Measurements from ENCODE around the gene NKAPL.

Gene NKAPL

GRCh38 chr6:28258877-28259777 lies at the start of gene NKAPL:
Gene NKAPL, plus strand, starts transcription at chr6:28259297. Its CDS starts 75 bp downstream, at chr6:28259372.
- DNase-seq: no peak

- no peak for DNase-seq
These were observed 49.2 kb upstream of the NKAPL start for GRCh38 chr6:28209753-28210535.

GRCh38 chr6:28211840-28212509 lies 47.1 kb upstream of the NKAPL start:
- DNase-seq: no peak

- DNase-seq: peak; percentile 29
These were observed 46.4 kb upstream of the NKAPL start for GRCh38 chr6:28212510-28213212.

GRCh38 chr6:28213213-28213523 lies 45.9 kb upstream of the NKAPL start:
- no peak for DNase-seq

- no peak for DNase-seq
These were observed 43.7 kb upstream of the NKAPL start for GRCh38 chr6:28215425-28215824.

GRCh38 chr6:28217890-28218289 lies 41.2 kb upstream of the NKAPL start:
- no peak for DNase-seq

GRCh38 chr6:28218312-28219248 lies 40.5 kb upstream of the NKAPL start:
- no peak for DNase-seq

- DNase-seq: no peak
These were observed 38.6 kb upstream of the NKAPL start for GRCh38 chr6:28220257-28221133.

- no peak for DNase-seq
These were observed 34.7 kb upstream of the NKAPL start for GRCh38 chr6:28224131-28225055.

GRCh38 chr6:28225056-28225834 lies 33.9 kb upstream of the NKAPL start, which contains the start of gene ZSCAN9:
Gene ZSCAN9, plus strand, starts transcription at chr6:28225275. Its CDS starts 1,810 bp downstream, at chr6:28227085.
- peak; percentile 86 for DNase-seq

- DNase-seq: no peak
These were observed 32.6 kb upstream of the NKAPL start for GRCh38 chr6:28226460-28226859.

- DNase-seq: no peak
These were observed 26.3 kb upstream of the NKAPL start for GRCh38 chr6:28232785-28233184.

GRCh38 chr6:28235912-28236452 lies 23.1 kb upstream of the NKAPL start:
- DNase-seq: no peak

GRCh38 chr6:28239636-28240035 lies 19.5 kb upstream of the NKAPL start:
- DNase-seq: no peak

GRCh38 chr6:28240471-28240870 lies 18.6 kb upstream of the NKAPL start:
- DNase-seq: no peak

GRCh38 chr6:28243946-28244345 lies 15.2 kb upstream of the NKAPL start:
- no peak for DNase-seq

All from T1000 (cell line).